Measurements from ENCODE around the gene KRTAP3-1.

GRCh38 chr17:40992666-40993065, 16.3 kb downstream of the KRTAP3-1 start:
- TF ChIP-seq CTCF (IDR thresholded peaks at IDR 0.05) (no peak), MYC (IDR thresholded peaks at IDR 0.05; ENCODE audit: borderline replicate concordance, low read length) (no peak), EHMT2 (IDR thresholded peaks at IDR 0.05; ENCODE audit: low read depth) (no peak), ZC3H11A (IDR thresholded peaks at IDR 0.05) (no peak), E2F6 (IDR thresholded peaks at IDR 0.05; ENCODE audit: borderline replicate concordance, low read depth) (no peak), CEBPB (IDR thresholded peaks at IDR 0.05) (no peak), RFX5 (IDR thresholded peaks at IDR 0.05) (no peak), POLR2A (IDR thresholded peaks at IDR 0.05; ENCODE audit: low read length) (no peak), BCL3 (IDR thresholded peaks at IDR 0.05) (no peak), EP300 (IDR thresholded peaks at IDR 0.05) (no peak), MAX (IDR thresholded peaks at IDR 0.05) (no peak)
